Measurements from ENCODE around the gene MCAT.
"Not testable (repeated sequence)": the region's sequence is repeated elsewhere in the genome, so short reads cannot be mapped to it uniquely, and the experiment has no call there.

The MCAT gene

GRCh38 chr22:43126501-43127165, 16.6 kb downstream of the MCAT start:
- DNase-seq (ENCODE audit: low read depth) = no peak

GRCh38 chr22:43118953-43119458, 24.2 kb downstream of the MCAT start:
- no peak for DNase-seq (ENCODE audit: low read depth)

DNA sequence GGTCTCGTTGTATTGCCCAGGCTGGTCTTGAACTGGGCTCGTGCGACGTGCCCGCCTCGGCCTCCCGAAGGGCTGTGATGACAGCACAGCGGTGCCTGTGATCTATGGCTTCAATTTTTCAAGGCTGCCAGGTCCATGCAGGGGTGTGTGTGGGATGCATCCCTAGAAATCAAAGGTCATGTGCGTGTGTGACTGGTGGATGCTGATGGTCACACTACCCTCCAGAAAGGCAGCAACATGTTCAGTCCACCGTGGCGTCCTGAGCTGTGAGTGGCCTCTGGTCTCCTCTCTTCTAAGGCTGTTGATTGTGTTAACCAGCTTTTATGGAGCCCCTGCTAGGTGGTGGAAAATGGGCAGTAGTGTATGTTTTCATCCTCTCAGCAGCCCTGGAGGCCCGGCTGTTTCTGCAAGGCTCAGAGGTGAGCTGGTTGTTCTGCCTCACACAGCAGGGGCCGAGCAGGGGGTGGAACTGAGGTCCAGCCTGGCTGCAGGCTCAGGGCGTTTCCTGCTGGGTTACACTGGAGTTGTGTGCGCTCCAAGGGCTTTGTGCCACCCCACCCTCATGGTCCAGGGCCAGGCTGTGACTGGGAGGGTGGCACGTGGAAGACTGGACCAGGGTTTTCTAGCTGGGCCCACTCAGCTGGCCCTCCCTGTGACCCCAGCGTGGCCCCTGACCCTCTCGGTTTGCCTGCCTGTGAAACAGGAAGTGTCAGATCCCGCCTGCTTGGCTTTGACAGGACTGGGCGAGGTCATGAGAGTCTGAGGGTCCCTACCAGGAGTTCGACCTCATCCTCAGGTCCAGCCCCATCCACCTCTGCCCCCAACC, 25.0 kb downstream of the MCAT start:
- DNase-seq (ENCODE audit: low read depth) = no peak

GRCh38 chr22:43116932-43117331, 26.3 kb downstream of the MCAT start:
- no peak for DNase-seq (ENCODE audit: low read depth)

DNA sequence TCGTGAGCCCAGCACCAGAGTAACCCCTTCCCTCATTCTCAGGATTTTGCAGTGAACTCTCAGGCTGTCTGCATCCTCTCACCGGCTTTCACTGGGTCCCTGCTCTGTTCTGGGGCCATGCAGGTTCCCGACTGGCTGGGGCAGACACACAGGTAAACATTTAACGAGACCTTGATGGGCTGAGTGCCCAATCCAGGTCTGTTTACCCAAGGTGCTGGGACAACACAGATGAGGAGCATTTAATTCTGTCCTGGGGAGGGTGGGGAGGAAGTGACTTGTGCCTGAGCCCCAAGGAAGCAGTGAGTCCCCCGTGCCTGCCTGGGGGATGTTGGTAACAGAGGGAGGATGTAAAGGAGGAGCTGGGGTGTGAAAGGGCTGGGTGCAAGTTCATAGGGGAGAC, 28.2 kb downstream of the MCAT start:
- DNase-seq (ENCODE audit: low read depth) = no peak

GRCh38 chr22:43113526-43114251, 29.5 kb downstream of the MCAT start:
- DNase-seq (ENCODE audit: low read depth) = no peak

DNA sequence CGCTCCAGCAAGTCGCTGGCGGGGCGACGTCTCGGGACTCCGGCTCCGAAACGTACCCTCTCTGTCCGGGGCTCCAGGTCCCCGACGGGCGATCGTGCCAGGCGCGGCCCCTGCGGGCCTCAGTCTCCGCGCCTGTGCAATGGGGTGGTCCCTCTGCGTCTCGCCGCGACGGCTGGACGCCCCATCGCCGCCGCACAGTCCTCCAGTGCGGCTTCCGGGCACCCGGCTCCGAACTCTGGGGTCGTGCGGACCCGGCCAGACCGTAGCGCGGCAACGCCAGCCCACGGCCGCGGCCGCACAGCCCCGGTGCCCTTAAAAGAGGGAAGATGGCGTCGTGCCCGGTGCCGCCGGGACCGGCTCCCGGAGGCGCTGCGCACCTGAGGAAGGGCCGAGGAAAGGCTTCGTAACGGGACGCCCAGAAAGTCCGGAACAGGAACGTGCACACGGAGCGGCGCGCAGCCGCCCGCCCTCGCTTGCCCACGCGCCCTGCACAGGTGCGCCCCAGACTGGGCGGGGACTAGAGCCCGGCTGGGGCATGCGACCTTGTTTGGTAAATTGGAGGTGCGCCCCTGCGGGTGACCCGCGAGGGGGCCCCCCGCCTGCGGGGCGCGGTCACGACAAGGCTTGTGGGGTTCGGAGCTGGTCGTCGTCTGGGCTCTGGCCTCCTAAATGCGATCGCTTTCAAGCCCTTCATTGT, 32.1 kb downstream of the MCAT start:
- DNase-seq (ENCODE audit: low read depth) = no peak

DNA sequence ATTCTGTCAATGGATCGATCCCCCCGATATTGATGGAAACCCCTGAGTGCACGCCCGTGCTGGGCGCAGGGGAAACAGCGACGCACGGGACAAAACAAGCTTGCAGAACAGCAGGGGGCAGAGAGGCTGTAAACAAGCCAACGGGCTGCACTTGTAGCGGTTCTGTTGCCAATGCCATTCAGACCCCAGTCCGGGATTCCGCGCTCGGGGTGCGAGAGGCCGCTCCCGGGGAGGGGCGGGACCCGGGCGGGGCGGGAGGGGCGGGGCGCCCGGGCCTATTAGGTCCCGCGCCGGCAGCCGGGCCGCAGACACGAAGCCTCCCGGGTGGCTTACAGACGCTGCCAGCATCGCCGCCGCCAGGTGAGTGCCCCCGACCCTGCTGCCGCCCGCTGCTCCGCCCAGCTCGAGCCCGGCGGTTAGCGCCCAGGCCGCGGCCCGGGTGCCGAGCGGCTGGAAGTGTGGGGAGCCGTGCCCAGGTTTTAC, 32.7 kb downstream of the MCAT start, which contains the start of gene BIK:
Gene BIK, plus strand, starts transcription at position 307 of the 483 bp plus-strand sequence. CDS start 13,273 bp downstream, outside the sequence.
- DNase-seq (ENCODE audit: low read depth) = no peak

DNA sequence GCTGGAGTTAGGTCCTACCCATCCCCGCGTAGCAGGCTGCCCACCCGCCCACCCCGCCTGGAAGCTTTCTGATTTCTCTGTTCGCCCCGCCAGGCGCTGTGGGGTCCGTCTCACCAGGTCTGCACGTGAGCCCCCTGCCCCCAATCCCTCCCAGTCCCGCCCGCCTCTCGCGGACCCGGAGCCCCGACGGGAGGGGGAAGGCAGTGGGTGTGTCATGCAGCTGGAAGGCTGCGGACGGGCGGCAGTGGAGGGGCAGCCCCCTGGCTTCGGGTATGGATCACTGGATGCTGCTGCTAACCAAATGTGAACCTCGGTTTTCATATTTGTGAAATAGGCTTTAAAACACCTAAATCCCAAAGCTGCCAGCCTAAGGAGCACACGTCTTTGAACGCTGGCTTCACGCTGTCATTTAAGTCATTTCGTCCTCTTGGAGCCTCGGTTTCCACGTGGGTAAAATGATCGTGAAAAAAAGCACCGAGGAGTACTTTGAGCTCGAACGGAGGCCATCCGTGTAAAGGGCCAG, 33.2 kb downstream of the MCAT start:
- no peak for DNase-seq (ENCODE audit: low read depth)

DNA sequence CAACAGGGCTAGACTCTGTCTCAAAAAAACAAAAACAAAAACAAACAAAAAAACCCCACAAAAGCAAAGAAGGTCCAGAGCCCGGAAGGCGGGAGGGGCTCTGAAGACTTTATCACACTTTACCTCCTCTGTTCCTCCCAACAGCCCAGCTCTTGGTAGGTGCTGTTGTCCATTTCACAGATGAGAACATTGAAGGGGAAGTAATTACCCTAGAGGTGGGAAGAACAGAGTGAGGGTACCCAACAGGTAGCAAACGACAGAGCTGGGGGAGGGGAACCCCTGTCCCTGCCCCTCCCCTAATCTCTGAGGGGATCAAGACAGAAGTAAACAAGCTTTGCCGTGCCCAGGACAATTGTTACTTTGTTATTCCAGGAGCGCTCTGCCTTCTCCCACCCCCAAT, 33.7 kb downstream of the MCAT start:
- DNase-seq (ENCODE audit: low read depth) = no peak

DNA sequence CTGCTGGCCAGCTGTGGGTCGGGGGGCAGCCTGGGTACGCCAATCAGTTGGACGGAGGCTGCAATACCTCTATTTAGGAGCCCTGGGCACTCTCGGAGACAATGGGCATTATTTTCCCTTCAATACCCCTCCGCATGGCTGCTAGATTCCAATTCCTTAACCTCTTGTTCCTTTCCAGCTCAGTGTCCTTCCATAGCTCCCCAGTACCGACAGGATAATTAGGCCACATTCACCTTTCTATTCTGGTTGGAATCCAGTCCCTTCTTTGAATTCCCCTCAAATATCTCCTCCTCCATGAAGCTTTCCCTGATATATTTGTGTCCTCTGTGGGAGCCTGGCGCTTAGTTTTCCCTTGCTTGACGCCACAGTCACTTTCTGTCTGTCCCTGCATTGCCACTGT, 36.9 kb downstream of the MCAT start:
- no peak for DNase-seq (ENCODE audit: low read depth)

GRCh38 chr22:43104950-43105349, 38.2 kb downstream of the MCAT start:
- not testable (repeated sequence) for DNase-seq (ENCODE audit: low read depth)

GRCh38 chr22:43104056-43104625, 39.1 kb downstream of the MCAT start:
- not testable (repeated sequence) for DNase-seq (ENCODE audit: low read depth)

DNA sequence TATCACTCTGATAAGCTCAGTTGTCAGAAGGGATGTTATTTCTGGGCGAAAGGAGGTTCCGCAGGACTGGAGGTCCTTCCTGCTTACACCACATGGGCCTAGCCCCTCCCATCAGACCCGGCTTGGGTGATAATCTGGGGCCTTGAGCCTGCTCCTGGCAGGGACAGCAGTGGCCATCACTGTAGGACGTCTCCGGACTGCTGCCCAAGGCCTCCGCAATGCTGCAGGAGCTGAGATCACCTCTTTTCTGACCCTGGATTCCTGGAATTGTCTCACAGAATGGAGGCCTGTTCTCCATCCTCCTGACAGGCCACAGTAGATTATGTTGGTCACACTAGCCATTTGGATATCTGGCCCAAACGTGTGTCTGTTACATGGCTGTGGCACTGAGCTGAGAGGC, 41.9 kb downstream of the MCAT start:
- DNase-seq (ENCODE audit: low read depth) = no peak

- no peak for DNase-seq (ENCODE audit: low read depth)
These were observed 43.0 kb downstream of the MCAT start for GRCh38 chr22:43100225-43100624.

- no peak for DNase-seq (ENCODE audit: low read depth)
These were observed 44.1 kb downstream of the MCAT start for GRCh38 chr22:43099095-43099494.

DNA sequence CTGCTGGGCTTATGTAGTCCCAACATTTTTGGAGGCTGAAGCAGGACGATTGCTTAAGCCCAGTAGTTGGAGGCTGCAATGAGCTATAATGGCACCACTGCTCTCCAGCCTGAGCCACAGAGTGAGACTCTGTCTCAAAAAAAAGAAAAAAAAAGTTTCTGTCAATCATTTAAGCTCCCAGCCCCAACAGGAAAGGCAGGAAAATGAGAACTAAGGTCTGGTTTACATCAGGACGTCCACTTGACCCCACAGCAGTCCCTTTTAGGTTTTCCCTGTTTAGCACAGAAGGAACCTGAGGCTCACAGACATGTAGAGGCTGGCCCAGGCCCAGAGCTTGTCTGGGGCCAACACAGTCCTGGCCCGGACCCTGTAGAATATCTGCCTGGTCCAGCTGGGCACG, 44.8 kb downstream of the MCAT start:
- DNase-seq (ENCODE audit: low read depth) = no peak

GRCh38 chr22:43096420-43096819, 46.8 kb downstream of the MCAT start:
- DNase-seq (ENCODE audit: low read depth) = no peak

- no peak for DNase-seq (ENCODE audit: low read depth)
These were observed 48.6 kb downstream of the MCAT start for GRCh38 chr22:43094551-43094950.

DNA sequence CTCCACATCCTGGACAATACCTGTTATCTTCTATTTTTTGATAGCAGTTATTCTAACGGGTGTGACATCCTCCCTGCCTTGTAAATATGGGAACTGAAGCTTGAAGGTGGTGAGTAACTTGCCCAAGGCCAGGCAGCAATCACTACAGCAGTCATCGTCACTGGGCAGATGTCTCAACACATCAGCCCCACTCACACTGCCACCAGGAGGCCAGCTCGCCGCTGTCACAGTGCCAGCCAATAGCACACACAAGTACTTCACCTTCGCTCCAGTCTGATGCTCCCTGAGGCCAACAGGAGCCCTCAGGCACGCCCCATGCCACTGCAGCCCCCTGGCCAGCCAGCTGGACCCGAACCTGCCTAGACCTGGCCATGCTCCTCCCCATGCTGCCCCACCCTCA, 49.1 kb downstream of the MCAT start:
- DNase-seq (ENCODE audit: low read depth) = no peak

DNA sequence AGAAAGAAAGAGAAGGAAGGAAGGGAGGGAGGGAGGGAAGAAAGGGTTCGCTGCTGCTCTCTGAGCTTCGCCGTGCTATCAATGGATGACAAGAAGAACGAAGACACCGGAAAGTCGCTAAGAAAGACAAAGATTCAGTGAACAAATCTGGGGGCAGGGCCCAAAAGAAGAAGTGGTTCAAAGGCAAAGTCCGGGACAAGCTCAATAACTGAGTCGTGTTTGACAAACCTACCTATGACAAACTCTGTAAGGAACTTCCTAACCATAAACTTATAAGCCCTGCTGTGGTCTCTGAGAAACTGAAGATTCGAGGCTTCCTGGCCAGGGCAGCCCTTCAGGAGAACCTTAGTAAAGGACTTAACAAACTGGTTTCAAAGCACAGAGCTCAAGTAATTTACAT, 51.1 kb downstream of the MCAT start:
- DNase-seq (ENCODE audit: low read depth) = no peak
